Activated T-cell treated with anti-CD3 and anti-CD28 coated beads for 24 hours (primary cell): ENCODE results near the gene EIF2B2.
"Not testable (repeated sequence)": the region's sequence is repeated elsewhere in the genome, so short reads cannot be mapped to it uniquely, and the experiment has no call there.

Source experiments
- DNase-seq: peaks from one replicate; pipeline ENCODE4 v3.0.0-alpha.2; 2020; ENCODE audit warnings: low read depth

EIF2B2 gene

DNA sequence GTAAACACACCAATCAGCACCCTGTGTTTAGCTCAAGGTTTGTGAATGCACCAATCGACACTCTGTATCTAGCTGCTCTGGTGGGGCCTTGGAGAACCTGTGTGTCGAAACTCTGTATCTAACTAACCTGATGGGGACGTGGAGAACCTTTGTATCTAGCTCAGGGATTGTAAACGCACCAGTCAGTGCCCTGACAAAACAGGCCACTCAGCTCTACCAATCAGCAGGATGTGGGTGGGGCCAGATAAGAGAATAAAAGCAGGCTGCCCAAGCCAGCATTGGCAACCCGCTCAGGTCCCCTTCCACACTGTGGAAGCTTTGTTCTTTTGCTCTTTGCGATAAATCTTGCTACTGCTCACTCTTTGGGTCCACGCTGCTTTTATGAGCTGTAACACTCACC is 6.9 kb upstream of the EIF2B2 start:
- DNase-seq, result not testable (repeated sequence)

DNA sequence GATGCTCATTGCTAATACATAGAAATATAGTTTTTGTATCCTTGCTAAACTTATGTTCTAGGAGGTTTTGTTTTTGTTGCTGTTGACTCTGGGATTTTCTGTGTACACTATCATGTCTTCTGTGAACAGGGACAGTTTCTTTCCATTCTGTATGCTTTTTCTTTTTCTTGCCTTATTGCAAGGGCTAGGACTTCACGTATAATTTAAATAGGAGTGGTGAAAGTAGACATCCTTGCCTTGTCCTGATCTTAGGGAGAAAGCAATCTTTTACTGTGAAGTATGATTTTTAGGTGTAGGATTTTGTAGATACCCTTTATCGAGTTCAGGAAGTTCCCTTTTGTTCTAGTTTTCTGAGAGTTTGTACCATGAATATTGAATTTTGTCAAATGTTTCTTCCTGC is 1.5 kb upstream of the EIF2B2 start:
- no peak for DNase-seq

DNA sequence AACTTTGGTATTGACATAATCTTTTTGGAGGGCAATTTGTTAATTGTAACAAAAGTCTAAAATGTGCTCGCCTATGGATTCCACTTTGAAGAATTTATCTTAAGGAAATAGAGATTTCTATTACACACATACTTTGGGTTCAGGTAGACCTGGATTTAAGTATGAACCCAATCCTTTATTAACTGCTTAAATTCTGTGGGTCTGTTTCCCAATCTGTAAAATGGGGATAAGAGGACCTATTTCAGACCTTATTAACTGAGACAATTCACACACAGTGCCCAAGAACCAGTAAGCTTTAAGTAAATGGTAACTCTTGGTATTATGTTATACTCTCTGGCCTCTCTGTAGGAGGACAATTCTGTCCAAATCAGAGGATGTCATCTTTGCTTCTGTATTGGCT is 822 bp upstream of the EIF2B2 start:
- DNase-seq, result no peak

DNA sequence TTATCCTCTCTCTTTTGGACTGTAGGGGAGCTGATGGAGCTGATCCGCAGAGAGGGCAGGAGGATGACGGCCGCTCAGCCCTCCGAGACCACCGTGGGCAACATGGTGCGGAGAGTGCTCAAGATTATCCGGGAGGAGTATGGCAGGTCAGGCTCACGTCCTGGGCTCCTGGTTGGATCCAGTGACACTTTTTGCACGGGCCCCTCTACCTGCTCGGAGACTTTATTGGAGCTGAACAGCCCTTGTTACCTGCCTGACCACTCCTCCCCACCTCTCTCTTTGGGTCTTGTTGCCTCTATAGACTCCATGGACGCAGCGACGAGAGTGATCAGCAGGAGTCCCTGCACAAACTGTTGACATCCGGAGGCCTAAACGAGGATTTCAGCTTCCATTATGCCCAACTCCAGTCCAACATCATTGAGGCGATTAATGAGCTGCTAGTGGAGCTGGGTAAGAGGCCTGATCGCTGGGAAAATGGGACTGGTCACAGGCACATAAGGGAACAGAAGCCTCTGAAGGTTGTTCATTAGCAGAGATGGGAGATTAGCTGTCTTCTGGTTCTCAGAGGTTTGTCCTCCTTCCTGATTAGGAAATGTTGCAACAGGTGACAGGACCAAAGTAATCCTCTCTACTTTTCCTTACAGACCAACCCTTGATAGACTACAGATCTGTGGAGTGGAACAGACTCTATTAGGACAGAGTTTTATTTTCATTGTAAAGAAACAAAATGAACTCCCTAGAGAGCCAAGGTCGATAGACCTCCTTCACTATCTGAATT is 718 bp downstream of the EIF2B2 start:
- no peak for DNase-seq

DNA sequence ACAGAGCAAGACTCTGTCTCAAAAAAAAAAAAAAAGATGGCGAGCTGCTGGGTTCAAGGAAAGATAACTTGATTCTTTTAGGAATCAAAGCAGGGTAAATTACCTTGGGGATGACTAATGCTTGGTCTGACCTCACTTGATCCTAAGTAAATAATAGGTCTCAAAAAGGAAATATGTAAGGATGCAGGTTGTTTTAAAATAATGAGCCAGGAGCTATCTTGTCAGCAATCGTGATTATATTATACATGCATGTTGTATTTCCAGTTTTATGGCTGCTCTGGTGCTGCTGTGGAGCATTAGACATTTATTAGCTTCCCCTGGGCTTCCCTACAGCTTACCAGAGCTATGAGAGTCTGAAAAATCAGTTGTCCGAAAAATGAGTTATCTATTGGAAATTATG is 2.6 kb downstream of the EIF2B2 start:
- no peak for DNase-seq

DNA sequence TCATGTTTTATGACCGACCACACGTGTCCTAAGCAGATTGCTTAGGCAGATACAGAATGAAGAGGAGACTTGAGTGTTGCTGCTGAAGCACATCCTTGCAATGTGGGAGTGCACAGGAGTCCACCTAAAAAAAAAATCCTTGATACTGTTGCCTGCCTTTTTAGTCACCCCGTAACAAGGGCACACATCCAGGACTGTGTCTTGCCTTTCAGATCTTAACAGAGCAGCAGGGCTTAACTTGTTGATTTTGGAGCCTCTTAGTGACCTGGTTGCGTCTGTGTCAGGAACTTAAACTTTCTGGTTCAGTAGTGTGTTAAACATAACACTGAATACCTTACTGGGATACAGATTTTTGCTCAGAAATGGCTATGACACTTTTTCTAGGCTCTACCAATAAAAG is 6.5 kb downstream of the EIF2B2 start:
- DNase-seq, result no peak

DNA sequence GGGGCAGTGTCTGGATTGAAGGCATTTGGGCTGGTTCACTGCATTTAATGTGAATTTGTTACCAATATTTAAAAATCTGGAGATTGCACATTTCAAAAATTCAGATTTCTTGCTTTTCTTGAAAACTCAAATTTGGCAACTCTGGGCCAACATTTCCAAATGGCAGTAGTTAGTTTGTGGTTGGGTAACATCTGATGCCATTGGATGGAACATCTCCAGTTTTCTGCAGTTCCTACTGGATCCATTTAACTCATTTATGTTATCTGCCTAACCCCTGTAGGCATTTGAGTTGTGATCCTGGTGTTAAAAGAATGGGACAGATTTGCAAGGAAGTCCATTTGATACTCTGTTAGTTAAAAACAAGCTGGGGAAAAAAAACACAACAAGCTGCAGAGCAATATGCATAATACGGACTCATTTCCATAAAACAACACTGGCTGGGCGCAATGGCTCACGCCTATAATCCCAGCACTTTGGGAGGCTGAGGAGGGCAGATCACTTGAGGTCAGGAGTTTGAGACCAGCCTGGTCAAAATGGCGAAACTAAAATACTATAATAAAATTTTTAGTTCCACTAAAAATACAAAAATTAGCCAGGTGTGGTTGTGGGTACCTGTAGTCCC is 7.9 kb downstream of the EIF2B2 start:
- no peak for DNase-seq

DNA sequence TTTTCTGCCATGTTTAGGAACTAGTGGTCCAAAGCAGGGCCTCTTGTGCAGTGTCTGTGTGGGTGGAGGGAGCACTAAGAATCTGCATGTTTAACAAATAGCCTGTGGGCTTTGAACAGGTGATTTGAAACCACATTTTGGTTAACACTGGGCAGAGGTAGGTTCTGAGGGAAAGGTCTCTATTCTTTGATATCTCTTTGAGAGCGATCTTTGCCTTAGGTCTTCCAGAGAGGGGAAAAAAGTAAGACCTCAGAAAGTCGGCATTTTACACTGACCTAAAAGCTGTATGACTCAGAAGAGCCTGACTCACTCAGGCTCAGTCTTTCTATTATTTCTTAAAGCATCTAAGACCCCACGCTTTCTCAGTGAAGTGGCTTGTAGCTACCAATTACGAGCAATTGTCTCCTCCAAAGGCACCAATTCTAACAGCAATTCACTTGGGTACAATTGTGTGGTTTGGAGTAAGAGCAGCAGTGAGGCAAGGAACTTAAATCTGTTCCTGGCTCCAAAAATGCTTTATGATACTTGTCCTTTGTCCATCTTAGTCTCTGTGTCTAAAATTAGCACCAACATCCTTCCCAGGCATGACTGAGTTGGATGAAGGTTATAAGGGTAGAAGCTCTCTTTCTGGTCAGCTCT is 8.8 kb downstream of the EIF2B2 start:
- DNase-seq, result no peak

DNA sequence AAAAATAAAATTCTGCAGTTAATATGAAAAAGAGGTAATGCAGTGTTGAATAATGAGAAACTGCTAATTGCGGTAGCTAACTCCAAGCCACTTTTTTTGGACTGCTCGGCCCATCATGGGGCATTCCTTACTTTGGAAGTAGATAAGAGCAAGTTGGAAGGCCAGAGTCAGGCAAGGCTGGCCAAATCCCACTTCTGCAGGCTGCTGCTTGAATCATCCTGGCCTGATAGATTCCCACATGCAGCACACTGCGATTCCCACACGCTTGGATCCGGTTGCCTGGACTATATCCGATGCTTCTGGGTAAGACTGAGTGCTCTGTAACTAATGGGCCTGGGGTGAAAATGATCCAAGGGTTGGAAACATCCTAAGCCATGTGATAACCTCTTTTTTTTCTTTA is 10.6 kb downstream of the EIF2B2 start:
- no peak for DNase-seq

DNA sequence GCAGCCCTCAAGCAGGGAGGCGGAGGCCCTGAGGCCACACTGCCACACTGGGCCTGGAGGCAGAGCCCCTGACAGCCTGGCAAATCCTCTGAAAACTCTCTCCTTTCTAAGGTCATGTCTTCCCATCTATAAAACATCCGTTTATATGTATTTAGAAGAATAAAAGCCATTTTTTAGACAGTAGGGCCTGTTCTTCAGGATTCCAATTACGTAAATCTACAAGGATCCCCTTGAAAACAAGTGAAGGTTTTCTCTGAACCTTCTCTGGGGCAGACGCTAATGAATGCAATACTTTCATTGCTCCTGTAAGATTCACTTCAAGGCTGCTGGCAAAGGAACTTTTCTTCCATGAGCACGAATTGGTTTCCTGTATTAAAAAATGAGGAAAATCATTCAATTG is 12.8 kb downstream of the EIF2B2 start:
- no peak for DNase-seq

DNA sequence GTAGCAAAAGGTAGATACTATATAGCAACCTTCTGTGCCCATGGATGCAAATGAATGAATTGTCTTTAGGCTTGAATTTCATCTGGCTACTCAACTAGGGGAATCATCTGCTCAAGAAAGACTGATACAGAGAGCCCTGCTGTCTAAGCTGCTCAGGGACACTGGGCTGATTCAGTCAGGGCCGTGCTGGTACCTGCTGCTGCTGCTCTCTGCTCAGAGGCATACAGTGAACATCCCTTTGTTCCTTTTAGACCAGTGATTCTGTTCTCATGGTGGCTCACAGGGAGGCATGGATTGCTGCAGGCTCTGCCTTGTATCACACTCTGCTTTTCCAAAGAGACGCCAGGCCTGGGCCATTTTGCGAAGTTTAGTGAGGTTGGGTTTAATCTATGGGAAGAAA is 14.1 kb downstream of the EIF2B2 start:
- no peak for DNase-seq

DNA sequence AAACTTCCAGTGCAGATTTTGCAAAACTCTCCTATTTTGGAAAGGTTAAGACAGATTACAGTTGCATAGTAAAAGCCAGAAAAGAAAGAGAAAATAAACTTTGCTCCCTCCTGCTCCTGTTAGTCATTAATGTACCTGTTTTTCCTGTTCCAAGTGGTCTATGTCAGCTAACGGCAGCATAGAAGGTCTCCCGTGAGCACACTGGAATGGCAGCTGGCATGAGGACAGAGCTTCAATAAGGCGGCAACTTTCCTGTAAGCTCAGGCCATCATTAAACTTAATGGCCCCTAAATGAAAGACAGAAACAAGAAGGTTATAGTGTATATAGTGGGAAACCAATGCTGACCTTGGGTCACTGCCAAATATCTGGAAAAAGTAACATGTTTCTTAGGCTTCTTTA is 16.0 kb downstream of the EIF2B2 start:
- DNase-seq, result no peak

DNA sequence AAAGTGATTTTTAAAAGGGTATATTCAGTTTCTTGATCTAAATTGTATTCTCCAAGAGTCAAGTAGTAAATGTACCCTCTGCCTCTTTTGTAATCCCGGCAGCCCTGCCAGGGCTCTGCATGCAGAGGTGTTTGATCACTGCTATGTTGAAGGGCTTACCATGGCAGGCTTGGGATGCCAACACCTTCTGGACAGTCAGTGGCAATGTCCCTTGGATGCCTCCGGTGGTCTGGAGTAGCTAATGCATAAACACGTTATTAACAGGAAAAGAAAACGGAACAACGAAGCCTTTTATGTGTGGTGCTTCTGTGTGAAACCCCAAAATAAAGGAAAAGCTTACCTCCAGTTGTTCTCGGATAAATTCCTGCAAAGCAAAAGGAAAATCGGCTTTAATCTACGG is 19.9 kb downstream of the EIF2B2 start:
- DNase-seq, result no peak

DNA sequence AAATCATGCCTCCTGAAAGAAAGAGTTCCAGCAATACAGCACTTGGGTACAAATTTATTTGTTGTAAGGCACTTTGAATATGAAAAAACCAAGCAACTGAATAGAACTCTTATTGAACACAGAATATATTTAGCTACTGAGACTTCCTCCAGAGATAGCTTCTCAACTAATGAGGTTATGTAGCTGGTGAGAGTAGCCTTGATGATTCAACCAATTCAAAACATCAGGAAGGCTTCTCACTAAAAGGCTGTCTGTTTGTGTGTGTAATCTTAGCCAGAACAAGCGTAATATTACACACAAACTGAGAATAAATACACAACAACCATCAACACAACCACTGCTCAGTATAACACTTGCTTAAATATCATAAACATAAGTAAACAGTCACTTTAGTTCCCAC is 20.4 kb downstream of the EIF2B2 start:
- no peak for DNase-seq

DNA sequence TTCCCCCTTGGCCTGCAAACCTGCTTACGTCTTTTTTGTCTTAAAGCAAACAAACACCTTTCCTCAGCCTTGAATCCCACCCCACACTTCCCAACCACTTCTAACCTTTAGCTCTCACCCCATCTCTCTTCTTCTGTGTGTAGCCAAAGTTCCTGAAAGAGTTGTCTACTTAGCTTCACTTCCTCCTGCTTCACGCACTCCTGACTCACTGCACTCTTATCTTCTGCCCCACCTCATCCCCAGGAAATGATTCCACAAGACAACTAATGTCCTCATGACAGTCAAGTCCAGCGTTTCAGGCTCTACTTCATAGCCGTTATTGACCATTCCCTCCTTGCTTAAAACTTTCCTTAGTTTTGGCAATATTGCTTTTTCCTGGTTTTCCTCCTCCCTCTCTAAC is 22.4 kb downstream of the EIF2B2 start:
- DNase-seq, result no peak

DNA sequence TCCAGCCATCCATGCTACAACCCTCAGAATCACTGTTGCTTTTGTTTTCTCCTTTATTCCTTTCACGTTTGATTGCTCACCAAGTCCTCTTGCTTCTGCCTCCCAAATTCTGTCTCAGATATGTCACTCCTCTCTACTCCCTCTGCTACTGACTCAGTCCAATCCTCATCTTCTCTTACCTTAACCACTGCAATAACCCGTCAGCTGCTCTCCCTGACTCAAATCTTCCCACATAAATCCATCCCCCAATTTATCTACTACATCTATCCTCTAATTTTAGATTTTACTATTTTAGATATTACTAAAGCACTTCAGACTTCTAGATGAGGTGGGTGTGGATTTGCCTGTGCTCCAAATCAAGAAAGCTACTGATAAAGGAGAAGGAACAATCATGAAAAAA is 23.2 kb downstream of the EIF2B2 start:
- no peak for DNase-seq

DNA sequence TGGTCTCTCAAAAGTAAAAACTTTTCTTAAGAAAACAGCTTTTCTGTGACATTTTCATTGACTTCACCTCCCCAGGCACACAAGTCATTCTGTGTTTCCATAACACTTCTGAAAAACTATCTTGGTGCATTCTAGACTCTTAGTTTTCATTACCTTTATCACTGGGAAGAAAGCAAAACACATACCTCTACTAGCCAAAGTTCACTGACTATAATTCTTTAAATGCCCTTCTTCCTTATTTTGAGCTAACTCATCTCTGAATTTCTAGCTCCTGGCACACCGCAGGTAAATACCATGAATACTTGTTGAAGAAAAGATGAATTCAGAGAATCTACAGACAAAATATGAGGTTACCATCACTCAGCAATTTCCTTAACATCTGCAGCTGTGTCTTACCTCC is 27.4 kb downstream of the EIF2B2 start:
- DNase-seq, result no peak

DNA sequence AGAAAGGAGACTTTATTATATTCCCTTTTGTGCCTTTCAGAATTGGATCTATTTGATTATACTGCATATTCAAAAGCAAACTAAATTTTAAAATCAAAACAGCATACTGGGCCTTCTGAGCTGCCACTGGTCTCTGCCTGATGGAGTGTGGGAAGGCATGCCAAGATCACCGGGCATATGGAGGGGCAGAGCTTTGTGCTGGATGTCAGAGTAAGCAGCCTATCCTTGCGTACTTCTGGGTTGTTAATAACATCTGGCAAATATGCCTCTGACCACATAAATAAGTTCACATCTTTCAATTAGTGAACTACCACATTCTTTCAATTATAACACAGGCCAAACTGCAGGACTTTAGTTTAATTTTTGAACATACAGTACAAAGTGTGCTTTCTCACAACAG is 30.2 kb downstream of the EIF2B2 start:
- no peak for DNase-seq

DNA sequence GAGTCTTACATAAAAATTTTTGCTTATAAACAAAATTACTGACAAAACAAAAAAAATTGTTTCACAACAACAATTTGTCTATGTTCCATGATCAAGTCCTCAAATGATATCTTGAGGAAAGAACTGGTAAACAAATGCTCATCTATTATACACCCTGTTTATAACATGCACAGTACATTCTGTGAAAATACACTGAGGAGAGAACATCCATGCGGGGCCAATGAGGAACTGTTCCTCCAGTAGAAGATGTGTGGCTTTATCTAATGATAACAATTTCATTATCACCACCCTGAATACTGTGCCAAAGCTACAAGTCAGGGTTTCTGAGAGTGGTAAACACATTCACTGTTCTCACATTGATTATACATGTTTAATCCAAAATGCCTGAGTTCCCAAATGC is 37.8 kb downstream of the EIF2B2 start:
- DNase-seq, result no peak

DNA sequence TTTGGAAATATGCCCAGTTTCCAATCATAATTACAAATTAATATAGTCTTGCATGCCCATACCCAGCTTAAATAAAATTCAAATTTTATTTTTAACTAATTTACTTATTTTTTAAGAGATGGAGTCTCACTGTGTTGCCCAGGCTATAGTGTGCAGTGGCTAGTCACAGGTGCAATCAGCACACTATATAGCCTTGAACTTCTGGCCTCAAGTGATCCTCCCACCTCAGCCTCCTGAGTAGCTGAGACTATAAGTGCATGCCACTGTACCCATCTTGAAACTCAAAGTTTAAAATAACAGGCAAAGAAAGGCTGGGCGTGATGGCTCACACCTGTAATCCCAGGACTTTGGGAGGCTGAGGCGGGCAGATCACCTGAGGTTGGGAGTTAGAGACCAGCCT is 38.2 kb downstream of the EIF2B2 start:
- no peak for DNase-seq

DNA sequence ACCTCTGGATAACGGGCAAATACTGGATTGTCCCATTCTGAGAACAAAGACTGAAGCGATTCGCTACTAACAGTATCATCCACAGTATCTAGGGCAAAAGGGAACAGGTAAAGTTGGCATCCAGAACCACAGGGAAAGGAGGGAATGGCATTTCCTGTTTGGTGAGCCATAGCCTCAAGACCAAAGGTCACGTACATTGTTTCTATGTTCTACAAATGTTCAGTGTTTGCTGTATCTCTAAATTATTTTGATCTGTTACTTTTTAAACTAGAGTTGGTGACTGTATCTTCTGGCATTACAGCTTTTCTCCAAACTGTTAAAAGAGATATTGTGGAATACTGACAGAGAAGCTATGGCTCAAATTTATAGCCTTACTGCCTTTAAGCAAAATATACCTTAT is 38.9 kb downstream of the EIF2B2 start:
- DNase-seq, result no peak

DNA sequence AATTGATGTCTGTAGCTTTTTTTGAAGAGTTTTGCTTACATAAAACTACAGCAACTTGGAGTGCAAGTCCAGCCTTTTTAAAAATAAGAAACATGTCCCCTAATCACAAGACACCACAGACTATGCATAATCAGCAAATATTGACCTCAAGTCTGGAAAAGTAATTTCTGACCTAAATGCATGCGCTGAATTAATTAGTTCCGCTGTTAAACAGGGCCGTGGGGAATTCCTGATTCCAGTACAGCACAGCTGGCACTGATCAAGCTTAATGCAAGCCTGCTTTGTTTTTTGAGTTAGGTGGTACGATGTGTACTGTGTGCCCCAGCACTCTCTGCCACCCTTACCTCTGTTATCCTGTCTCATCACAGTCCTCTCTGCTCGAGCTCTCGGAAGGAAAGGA is 39.3 kb downstream of the EIF2B2 start:
- DNase-seq, result no peak

DNA sequence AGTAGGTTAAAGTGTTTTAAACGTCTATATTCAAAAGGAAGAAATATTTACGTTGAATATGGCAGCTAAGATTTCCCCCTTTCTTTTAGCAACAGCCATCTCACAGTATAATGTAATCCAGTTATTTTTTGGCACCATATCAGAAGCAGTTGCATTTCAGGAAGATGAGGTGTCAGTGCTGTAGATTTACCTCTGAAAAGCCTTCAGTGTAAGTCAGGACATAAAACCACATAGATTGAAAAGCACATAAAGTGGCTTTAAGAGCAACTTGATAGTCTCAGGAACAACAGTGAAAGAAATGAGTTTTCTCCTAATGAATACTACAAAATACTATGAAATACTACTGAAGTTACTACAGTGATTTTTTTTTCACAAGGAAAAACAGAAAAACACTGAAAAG is 41.6 kb downstream of the EIF2B2 start:
- no peak for DNase-seq

DNA sequence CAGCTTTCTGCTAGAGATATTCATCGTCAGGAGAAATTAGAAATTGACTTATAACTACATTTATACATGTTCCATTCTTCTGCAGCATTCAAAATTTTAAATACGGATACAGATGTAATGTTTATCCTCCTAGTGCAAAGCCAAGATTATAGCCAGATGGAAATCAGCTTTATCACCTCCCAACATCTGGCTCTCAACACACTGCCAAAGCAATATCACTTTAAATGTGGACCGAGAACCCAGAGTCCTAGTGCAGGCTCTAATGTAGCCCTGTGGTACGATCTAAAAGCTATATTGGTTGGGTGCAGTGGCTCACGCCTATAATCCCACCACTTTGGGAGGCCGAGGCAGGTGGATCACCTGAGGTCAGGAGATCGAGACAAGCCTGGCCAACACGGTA is 42.0 kb downstream of the EIF2B2 start:
- DNase-seq, result no peak
